ENCODE data around the gene C1QL1. TPM values are rescaled to one million over a fixed set of nuclear protein-coding genes. Genes with fewer than 3 reads are reported as not detected.

Gene C1QL1
- total and polyA plus RNA-seq, 2 of the 13 experiments (the other 11 are each of a cell fraction or from before 2014, with no cell fraction given): 0.11 TPM

GRCh38 chr17:44981221-44981968 is 13.3 kb upstream of the C1QL1 start (continued):
- TF ChIP-seq ZSCAN29 (CRISPR knock-in tag; conservative IDR thresholded peaks at IDR 0.05): no peak
- peak; percentile 83; the same call in 1 of the 2 replicates for TF ChIP-seq MLX (CRISPR knock-in tag; IDR thresholded peaks at IDR 0.05)
- TF ChIP-seq HNRNPUL1 (IDR thresholded peaks at IDR 0.05; ENCODE audit: low read depth, low read length): no peak
- TF ChIP-seq ERF (CRISPR knock-in tag; IDR thresholded peaks at IDR 0.05): no peak
- TF ChIP-seq SMYD3 (CRISPR knock-in tag; IDR thresholded peaks at IDR 0.05): no peak
- peak; percentile 32; the same call in 1 of the 2 replicates for TF ChIP-seq CBX5 (CRISPR knock-in tag; IDR thresholded peaks at IDR 0.05; ENCODE audit: borderline replicate concordance)
- no peak for TF ChIP-seq ZNF782 (CRISPR knock-in tag; IDR thresholded peaks at IDR 0.05; ENCODE audit: borderline replicate concordance)
- no peak for TF ChIP-seq ZNF343 (CRISPR knock-in tag; IDR thresholded peaks at IDR 0.05)
- TF ChIP-seq MXD1 (CRISPR knock-in tag; IDR thresholded peaks at IDR 0.05): no peak
- no peak for TF ChIP-seq SMARCC2 (IDR thresholded peaks at IDR 0.05)
- TF ChIP-seq ZBTB3 (CRISPR knock-in tag; IDR thresholded peaks at IDR 0.05; ENCODE audit: borderline replicate concordance, low read depth): no peak
- no peak for TF ChIP-seq CTCF (CRISPR knock-in tag; IDR thresholded peaks at IDR 0.05)
- no peak for TF ChIP-seq THAP9 (CRISPR knock-in tag; IDR thresholded peaks at IDR 0.05; ENCODE audit: borderline replicate concordance)
- TF ChIP-seq IRF1 (CRISPR knock-in tag; IDR thresholded peaks at IDR 0.05; ENCODE audit: low read depth): peak; percentile 76; the same call in 1 of the 2 replicates
- TF ChIP-seq GMEB1 (CRISPR knock-in tag; IDR thresholded peaks at IDR 0.05; ENCODE audit: borderline replicate concordance): no peak
- no peak for TF ChIP-seq PCBP1 (IDR thresholded peaks at IDR 0.05; ENCODE audit: borderline replicate concordance, low read depth, low read length)
- TF ChIP-seq ZNF766 (CRISPR knock-in tag; IDR thresholded peaks at IDR 0.05; ENCODE audit: borderline replicate concordance): no peak
- no peak for TF ChIP-seq ZSCAN22 (CRISPR knock-in tag; IDR thresholded peaks at IDR 0.05)
- no peak for TF ChIP-seq ZFP90 (CRISPR knock-in tag; IDR thresholded peaks at IDR 0.05; ENCODE audit: borderline replicate concordance)
- no peak for TF ChIP-seq PRMT3 (CRISPR knock-in tag; IDR thresholded peaks at IDR 0.05; ENCODE audit: borderline replicate concordance, low read depth)
- TF ChIP-seq ZNF326 (CRISPR knock-in tag; IDR thresholded peaks at IDR 0.05; ENCODE audit: borderline replicate concordance): no peak

Data from HepG2 (cell line).